Activated CD4-positive, alpha-beta T cell treated with anti-CD3 and anti-CD28 coated beads for 1 hour (primary cell): ENCODE data around the gene TMEM39A.

ENCODE experiments used
- DNase-seq: peaks from one replicate; pipeline ENCODE4 v3.0.0-alpha.2; 2020

Gene TMEM39A

GRCh38 chr3:119453822-119454221 is 9.6 kb downstream of the TMEM39A start:
- DNase-seq: no peak

GRCh38 chr3:119444590-119444989 is 18.8 kb downstream of the TMEM39A start:
- DNase-seq: no peak

DNA sequence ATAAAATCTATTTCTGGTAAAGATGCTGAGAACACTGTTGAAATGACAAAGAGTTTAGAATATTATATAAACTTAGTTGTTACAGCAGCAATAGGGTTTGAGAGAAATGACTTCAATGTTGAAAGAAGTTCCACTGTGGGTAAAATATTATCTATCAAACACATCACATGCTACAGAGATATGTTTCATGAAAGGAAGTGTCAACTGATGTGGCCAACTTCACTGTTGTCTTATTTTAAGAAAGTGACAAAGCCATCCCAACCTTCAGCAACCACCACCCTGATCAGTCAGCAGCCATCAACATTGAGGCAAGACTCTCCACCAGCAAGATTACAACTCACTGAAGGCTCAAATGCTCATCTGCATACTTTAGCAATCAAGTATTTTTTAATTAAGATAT is 20.2 kb downstream of the TMEM39A start:
- no peak for DNase-seq

- DNase-seq: no peak
Measured at GRCh38 chr3:119437691-119438258, 25.6 kb downstream of the TMEM39A start.

DNA sequence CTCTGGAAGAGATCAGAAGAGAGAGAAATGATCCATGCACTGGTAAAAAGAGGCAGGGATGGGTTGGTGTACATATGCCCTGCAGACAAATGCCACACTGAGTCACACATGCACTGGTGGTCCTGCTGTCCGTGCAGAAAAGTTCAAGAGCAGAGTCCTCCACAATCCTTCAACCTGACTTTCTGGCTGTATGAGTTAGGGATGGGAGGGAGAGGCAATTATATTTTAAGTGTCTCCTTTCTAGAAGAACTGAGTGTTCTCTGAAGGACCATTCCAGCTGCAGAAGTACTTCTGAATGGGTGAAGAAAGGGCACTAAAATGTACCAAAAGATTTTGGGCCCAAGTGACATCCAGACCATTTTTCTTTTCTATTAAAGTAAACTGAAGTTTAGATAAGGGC is 26.4 kb downstream of the TMEM39A start:
- no peak for DNase-seq

DNA sequence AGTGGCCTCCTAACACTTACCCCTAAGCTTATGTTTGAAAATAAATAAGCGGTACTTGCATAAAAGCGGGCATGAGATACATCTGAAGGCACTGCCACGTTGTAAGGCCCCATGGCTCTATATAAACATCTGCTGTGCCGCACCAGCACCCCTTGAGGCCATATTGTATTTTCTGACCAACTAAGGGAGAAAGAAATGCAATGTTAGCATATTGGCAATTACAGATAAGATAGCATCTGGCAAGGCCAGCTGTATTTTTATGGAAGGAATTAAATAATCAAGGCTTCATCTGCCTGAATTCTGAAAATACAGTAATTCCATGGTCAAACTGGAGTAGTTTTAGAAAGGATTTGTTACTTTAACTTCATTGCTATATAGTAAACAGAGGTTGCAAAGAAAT is 28.7 kb downstream of the TMEM39A start:
- DNase-seq: no peak

DNA sequence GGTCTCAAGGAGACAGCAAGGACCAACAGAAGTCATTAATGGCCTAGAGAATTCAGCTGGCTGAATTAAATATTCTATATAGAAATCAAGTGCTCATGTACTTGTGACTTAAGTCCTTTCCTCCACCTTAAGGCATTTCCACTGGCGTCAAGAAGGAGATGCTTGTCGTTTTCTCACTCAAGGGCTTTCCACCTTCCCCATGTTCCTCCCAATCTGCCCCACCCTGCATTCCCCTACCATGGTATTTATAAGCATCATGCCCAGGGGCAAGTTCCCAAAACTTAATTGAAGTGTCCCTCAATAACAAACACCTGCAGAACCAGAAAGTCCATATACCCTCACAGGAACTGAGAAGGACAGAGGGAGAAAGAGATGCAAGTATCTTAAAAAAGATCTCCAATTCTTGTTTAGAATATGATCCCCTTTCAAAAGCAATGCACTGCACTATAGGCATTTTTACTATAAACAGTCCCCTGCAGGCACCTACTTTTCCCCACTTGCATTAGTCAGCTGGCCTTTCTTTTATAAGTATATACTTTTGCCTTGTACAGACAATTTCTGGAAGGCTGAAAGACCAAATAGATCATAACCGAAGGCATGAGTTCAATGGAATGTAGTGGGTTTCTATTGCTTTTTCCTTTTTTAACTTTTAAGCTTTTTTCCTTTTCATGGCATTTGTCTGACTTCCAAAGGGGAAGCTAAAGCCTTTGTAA is 29.6 kb downstream of the TMEM39A start:
- no peak for DNase-seq

GRCh38 chr3:119428538-119428937 is 34.9 kb downstream of the TMEM39A start:
- DNase-seq: no peak

DNA sequence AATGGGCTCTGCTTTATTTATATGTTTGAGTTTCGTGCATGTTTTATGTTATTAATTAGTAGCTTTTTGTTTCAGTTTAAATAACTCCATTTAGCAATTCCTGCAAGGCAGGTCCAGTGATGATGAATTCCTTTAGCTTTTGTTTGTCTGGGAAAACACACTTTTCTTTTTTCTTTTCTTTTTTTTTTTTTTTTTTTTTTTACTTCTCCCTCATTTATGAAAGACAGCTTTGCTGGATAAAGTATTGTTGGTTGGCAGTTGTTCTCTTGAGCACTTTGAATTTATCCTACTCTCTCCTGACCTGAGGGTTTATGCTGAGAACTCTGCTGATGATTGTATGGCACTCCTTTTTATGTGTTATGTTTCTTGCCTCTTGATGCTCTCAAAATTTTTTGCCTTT is 35.7 kb downstream of the TMEM39A start:
- no peak for DNase-seq

GRCh38 chr3:119420196-119420595 is 43.2 kb downstream of the TMEM39A start:
- no peak for DNase-seq

DNA sequence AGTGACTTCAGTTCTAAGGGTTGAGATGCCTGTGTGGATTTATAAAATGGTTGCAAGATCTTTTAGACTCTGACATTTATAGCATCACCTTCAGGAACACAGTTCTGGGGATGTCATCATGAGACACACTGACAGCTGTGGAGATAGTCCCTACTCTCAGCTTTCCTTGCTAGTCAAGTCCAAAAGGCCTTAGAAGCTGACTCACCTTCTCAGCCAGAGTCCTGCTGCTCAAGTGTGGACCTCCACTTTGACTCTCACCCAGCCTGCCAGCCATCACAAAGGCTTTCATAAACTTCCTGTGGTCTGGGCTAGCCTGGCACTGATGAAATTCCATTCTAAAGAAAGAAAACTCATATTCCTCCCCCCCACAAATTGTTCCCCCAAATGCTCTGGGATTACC is 44.8 kb downstream of the TMEM39A start:
- no peak for DNase-seq

DNA sequence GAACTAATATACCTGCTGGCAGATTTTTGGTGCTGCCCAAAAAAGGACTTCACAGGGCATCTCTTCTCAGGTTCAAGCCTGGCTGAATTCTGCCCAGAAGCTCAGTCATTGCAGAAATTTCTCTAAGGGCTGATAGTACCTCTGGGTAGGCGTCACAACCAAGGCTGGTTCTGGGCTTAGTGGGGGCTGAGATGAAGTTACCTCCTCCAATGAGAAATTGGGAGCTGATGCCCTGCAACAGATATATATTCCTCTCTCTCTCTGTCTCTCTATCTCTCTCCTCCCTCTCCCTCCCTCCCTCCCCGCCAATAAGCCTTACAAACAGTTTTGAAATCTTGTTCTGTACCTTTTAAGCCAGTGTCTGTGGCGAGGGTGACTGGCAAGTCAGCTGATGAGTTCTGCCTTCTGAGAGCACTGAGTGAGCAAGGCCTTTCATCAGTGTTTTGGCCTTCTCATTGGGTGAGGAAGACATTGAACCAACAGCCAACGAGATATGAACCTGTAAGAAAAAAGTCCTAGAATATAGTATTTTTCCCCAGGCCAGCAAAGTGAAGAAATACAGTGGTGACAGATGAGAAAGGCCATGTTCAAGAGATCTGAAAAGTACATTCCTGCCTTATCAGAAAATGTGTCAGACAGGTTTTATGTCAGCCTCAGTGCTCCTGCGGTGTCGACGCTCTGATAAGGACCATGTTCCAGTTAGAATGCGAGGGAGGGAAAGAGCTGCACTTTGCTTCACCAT is 45.5 kb downstream of the TMEM39A start:
- DNase-seq: no peak

- DNase-seq: no peak
Measured at GRCh38 chr3:119416873-119417272, 46.5 kb downstream of the TMEM39A start.

- DNase-seq: no peak
Measured at GRCh38 chr3:119413603-119414280, 49.7 kb downstream of the TMEM39A start.

DNA sequence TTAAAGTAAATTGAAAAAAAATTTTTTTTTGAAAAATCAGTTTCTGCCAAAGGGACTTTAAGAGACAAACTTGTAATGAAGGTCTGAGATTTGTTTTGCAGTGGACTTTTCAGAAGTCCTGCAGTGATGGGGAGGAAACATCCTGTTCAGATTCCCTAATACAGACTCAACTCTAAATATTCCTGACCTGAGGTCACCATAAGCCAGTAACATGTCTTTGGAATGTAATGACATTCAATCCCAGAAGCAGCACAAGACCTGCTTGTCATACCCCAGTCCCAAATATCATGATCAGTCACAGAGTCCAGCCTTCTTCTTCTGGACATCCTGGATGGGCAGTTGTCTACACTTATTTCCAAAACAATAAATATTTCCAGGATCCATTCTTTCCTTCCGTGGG is 53.6 kb downstream of the TMEM39A start:
- no peak for DNase-seq

DNA sequence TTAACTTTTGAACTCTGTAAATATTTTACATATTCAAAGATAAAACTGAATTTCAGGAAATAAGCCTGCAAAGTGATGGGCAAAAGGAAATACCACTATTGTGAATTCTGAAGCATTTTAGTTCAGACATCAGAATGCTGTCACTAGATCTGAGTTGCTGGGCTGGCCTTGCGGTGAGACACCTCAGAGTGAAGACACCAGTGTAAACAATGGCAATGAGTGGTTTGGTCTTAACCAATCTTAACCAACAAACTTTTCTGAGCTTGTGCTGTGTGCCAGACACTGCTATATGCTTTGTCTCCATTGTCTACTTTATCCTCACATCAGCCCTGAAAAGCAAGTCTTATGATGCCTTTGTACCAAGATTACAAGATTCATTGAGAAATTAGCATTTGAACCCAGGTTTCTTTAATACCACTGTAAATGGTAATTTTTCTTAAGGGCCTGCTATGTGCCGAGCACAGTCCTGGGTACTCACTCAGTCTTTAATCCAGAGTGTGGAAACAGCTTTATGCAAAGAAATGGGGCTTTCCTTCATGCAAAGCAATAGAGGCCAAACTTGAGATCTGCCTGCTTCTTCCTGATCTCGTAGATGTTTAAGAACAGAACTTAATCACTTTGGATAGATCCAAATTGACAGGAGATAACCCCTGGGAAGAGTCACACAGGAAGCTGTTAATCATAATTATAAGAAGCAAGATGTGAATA is 55.0 kb downstream of the TMEM39A start:
- no peak for DNase-seq

- no peak for DNase-seq
Measured at GRCh38 chr3:119405315-119405714, 58.1 kb downstream of the TMEM39A start.

DNA sequence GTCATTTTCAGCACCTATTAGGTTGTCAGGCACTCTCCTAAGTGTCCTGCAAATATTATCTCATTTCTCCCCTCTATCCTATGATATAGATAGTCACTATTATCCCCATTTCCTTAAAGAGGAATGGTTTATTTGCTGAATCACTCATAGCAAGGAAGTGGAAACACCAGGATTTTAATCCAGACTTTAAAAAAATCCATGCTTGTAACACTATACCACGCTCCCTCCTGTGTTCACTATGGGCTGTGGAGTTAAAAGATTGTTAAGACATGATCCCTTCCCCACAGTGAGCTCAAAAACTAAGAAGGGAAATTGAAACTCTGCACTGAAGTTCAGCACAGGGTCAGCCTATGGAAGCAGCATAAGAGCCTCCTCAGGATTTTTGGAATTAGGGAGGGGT is 60.2 kb downstream of the TMEM39A start:
- no peak for DNase-seq

DNA sequence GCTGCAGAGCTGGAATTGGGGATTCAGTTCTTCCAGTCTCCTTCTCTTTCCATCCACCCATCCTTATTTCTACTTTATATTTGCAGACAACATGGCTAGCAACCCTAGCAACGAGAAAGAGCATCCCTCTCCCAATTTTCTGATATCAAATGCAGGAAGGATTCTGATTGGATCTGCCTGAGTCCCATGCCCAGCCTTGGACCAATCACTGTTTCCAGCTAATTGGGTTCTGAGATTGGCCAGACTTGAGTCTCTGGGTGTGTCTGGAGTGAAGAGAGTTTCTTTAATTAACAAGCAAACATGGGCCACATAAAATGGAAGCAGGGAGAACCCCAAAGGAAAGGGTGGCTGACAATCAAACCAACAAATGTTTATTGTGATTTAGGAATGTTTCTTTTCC is 60.6 kb downstream of the TMEM39A start:
- DNase-seq: no peak

DNA sequence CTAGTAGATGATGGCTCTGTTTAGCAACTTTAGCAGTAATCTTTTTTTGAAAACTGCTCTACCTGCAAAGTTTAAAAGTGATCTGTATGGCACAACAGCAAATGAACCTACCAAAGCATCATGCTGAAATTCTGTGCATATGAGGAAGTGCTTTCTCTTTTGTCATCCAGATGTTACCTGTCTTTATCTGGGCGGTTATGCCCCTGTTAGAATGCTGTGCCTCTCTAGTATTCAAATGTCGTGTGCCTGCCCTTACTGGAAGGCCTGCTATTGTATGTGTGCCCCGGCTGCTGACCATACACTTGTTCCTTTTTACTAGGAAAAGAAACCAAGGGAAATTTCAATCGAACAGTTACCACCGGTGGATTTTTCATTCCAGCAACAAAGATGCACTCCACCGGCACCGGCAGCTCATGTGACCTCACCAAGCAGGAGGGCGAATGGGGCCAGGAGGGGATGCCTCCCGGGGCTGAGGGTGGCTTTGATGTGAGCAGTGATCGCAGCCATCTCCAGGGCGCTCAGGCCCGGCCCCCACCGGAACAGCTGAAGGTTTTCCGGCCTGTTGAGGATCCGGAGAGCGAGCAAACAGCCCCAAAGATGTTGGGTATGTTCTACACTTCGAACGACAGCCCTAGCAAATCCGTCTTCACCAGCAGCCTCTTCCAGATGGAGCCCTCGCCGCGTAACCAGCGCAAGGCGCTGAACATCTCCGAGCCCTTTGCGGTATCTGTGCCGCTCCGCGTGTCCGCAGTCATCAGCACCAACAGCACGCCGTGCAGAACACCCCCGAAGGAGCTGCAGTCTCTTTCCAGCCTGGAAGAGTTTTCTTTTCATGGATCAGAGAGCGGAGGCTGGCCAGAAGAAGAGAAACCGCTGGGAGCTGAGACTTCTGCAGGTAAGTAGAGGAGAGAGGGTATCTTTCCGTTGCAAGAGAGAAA is 61.6 kb downstream of the TMEM39A start:
- no peak for DNase-seq

DNA sequence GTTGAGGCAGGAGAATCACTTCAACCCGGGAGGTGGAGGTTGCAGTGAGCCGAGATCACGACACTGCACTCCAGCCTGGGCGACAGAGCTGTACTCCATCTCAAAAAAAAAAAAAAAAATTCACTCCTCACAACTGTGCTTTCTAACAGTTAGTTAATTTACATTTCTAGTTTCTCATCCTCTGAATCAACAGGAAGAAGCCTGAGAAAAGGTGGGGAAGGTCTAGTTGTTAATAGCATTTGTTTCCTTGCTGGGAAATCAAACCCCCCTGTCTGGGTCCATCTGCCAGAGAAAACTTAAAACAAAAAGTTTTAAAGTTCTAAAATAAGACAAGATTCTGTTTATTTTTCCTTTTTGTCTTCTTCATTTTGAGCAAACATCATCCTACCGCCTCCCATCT is 62.3 kb downstream of the TMEM39A start:
- DNase-seq: no peak

- no peak for DNase-seq
Measured at GRCh38 chr3:119400466-119400865, 62.9 kb downstream of the TMEM39A start.
